Measurements from ENCODE around the gene CHPT1.

DNA sequence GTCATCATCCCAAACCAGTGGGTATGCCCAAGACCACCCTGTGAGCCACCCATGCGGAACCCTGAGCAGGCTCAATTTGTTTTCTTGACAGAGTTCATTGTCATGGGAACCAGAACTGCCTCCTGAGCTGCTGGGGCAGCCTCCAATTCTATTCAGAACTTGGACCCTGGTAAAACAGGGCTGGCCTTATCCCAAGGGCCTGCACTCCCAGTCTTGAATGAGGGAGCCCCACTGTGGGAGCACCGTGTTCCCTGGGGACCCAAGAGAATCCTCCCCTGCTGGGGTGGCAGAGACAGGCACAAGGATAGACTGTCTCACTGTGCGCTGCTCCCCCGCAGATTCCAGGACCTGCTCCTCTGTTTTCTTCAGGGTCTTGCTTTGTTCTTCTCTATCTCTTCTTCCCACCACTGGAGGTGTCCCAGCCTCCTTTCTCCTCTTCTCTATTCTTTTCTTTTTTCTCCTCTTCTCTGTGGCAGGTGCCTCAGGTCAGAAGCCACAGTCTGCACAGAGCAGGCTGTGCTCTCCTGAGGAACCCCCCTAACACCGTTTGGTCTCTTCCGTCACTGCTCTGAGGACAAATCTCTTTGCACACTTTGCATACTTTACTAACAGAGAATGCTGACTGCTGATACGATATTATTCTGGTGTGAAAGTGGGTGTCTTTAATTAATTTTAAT, 31.2 kb upstream of the CHPT1 start:
- TF ChIP-seq EP300 (conservative IDR thresholded peaks at IDR 0.05; ENCODE audit: poor library complexity, severe bottlenecking) (no peak), EZH2 (IDR thresholded peaks at IDR 0.05; ENCODE audit: borderline replicate concordance, insufficient read depth, low read length, poor library complexity, severe bottlenecking) (no peak), POLR2AphosphoS5 (IDR thresholded peaks at IDR 0.05) (no peak), RAD21 (conservative IDR thresholded peaks at IDR 0.05) (no peak), MXI1 (conservative IDR thresholded peaks at IDR 0.05; ENCODE audit: poor library complexity, severe bottlenecking) (no peak)
- TF ChIP-seq, protein P1, sequence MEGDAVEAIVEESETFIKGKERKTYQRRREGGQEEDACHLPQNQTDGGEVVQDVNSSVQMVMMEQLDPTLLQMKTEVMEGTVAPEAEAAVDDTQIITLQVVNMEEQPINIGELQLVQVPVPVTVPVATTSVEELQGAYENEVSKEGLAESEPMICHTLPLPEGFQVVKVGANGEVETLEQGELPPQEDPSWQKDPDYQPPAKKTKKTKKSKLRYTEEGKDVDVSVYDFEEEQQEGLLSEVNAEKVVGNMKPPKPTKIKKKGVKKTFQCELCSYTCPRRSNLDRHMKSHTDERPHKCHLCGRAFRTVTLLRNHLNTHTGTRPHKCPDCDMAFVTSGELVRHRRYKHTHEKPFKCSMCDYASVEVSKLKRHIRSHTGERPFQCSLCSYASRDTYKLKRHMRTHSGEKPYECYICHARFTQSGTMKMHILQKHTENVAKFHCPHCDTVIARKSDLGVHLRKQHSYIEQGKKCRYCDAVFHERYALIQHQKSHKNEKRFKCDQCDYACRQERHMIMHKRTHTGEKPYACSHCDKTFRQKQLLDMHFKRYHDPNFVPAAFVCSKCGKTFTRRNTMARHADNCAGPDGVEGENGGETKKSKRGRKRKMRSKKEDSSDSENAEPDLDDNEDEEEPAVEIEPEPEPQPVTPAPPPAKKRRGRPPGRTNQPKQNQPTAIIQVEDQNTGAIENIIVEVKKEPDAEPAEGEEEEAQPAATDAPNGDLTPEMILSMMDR (IDR thresholded peaks at IDR 0.05; ENCODE audit: poor library complexity, severe bottlenecking), result no peak
- TF ChIP-seq, protein P2, sequence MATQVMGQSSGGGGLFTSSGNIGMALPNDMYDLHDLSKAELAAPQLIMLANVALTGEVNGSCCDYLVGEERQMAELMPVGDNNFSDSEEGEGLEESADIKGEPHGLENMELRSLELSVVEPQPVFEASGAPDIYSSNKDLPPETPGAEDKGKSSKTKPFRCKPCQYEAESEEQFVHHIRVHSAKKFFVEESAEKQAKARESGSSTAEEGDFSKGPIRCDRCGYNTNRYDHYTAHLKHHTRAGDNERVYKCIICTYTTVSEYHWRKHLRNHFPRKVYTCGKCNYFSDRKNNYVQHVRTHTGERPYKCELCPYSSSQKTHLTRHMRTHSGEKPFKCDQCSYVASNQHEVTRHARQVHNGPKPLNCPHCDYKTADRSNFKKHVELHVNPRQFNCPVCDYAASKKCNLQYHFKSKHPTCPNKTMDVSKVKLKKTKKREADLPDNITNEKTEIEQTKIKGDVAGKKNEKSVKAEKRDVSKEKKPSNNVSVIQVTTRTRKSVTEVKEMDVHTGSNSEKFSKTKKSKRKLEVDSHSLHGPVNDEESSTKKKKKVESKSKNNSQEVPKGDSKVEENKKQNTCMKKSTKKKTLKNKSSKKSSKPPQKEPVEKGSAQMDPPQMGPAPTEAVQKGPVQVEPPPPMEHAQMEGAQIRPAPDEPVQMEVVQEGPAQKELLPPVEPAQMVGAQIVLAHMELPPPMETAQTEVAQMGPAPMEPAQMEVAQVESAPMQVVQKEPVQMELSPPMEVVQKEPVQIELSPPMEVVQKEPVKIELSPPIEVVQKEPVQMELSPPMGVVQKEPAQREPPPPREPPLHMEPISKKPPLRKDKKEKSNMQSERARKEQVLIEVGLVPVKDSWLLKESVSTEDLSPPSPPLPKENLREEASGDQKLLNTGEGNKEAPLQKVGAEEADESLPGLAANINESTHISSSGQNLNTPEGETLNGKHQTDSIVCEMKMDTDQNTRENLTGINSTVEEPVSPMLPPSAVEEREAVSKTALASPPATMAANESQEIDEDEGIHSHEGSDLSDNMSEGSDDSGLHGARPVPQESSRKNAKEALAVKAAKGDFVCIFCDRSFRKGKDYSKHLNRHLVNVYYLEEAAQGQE (IDR thresholded peaks at IDR 0.05; ENCODE audit: borderline replicate concordance), result no peak
